ENCODE measurements around the gene ABCC4.

DNA sequence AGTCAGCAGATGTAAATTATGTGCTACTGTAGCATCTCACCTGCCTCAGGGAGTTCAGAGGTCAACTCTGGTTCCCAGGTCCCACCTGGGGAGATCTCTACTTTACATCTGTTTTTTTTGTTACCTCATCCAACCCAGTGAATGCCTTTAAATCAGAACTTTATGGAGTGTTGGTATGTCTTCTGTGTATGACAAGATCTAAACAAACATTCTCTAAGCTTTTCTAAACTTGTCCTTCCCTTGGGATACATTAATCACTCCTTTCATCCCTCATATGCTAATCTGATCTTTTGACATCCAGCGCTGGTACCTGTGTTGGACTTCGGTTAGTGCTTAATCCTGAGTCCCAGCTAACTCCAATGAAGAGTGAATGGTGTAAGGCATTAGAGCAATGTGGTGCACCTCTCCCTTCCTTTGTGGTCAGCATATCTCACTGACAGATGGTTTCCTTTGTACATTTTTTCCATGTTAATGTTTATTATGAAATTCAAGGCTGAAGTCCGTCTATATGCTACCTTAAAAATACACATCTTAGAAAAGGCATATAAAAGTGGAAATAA, 213.4 kb downstream of the ABCC4 start:
- TF ChIP-seq, protein P1, sequence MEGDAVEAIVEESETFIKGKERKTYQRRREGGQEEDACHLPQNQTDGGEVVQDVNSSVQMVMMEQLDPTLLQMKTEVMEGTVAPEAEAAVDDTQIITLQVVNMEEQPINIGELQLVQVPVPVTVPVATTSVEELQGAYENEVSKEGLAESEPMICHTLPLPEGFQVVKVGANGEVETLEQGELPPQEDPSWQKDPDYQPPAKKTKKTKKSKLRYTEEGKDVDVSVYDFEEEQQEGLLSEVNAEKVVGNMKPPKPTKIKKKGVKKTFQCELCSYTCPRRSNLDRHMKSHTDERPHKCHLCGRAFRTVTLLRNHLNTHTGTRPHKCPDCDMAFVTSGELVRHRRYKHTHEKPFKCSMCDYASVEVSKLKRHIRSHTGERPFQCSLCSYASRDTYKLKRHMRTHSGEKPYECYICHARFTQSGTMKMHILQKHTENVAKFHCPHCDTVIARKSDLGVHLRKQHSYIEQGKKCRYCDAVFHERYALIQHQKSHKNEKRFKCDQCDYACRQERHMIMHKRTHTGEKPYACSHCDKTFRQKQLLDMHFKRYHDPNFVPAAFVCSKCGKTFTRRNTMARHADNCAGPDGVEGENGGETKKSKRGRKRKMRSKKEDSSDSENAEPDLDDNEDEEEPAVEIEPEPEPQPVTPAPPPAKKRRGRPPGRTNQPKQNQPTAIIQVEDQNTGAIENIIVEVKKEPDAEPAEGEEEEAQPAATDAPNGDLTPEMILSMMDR (conservative IDR thresholded peaks at IDR 0.05), result no peak
- TF ChIP-seq ZFX (IDR thresholded peaks at IDR 0.05), result no peak
